Measurements from ENCODE around the gene PAPPA2.

DNA sequence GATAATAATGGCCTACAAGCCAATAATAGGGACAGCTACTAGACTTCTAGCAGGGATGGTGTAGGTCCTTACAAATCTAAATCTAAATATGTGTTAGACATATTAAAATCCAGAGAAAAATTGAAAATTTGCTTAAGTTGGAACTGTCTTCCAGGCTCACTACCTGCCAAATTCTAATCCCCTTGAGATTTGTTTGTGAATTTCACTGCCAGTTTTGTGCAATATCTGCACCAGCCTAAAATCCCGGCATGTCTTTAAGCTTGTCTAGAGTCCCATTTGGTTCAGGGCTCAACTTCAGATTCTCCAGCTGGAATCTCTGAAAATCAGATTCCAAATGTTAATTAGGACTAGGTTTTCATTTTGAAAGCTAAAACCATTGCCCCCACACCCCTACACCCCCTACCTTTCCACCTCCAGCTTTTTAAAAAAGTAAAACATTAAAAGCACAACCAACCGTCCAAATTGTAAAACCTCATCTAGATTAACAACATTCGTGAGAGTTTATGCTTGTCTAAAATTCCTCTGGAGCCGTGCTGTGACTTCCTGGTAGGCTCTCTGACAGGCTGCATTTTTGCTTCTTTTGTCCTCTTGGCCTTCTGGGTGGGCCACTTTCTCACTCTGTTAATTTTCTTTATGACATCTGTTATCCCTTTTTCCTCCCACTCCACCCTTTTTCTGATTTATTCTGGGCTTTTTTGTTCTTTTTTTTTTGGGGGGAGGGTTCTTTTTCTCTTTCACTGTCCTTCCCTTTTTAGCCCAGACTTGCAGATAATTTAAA, 348.7 kb downstream of the PAPPA2 start:
- no peak for TF ChIP-seq POLR2AphosphoS5 (IDR thresholded peaks at IDR 0.05; ENCODE audit: low read depth, low read length)
- no peak for TF ChIP-seq POLR2A (IDR thresholded peaks at IDR 0.05; ENCODE audit: low read depth, low read length)
- TF ChIP-seq TAF1 (IDR thresholded peaks at IDR 0.05; ENCODE audit: borderline replicate concordance, low read depth, low read length) = no peak
